Tibial nerve (tissue), 4 donors: ENCODE measurements around the gene MFRP. TPM values are rescaled to one million over a fixed set of nuclear protein-coding genes. Genes with fewer than 3 reads are reported as not detected.
A peak's percentile ranks its signal among the peaks of the same experiment; 100 is the strongest.

Experiments
- DNase-seq, 2 donors: peaks; one replicate each; pipeline ENCODE4 v3.0.0-alpha.2; 2019; ENCODE audit warnings: low spot score in 2 of 2
- H3K27ac ChIP-seq, 4 donors: fragments of 200-600 bp; sonication (generic) in 3 of 4; one replicate each; pipeline ENCODE4 v1.5.1; 2017 to 2019; ENCODE audit warnings: mild to moderate bottlenecking in 1 of 4
- H3K27me3 ChIP-seq, 2 donors: fragments of 200-600 bp; sonication (generic) in 1 of 2; one replicate each; pipeline versions ENCODE4 v1.5.1 to v1.6.0; 2017 to 2019
- H3K36me3 ChIP-seq, 3 donors: fragments of 200-600 bp; sonication (generic); one replicate each; pipeline ENCODE4 v1.5.1; 2018 to 2019
- H3K4me1 ChIP-seq, 4 donors: fragments of 200-600 bp; sonication (generic) in 3 of 4; one replicate each; pipeline ENCODE4 v1.5.1; 2017 to 2019
- H3K4me3 ChIP-seq, 4 donors: fragments of 200-600 bp; sonication (generic) in 3 of 4; one replicate each; pipeline ENCODE4 v1.5.1; 2017 to 2019; ENCODE audit warnings: mild to moderate bottlenecking in 1 of 4, moderate library complexity in 1 of 4
- H3K9me3 ChIP-seq, 4 donors: fragments of 200-600 bp; sonication (generic) in 3 of 4; one replicate each; pipeline ENCODE4 v1.5.1; 2017 to 2019
- CTCF ChIP-seq, 5 experiments: fragments of 200-600 bp in 3 of 5; fragments of 450-650 bp in 2 of 5; sonication (generic) in 3 of 5; IDR thresholded peaks; one replicate each; pipeline ENCODE4 v1.5.1; 2016 to 2019; ENCODE audit warnings: antibody characterized with exemption in 5 of 5, mild to moderate bottlenecking in 3 of 5, moderate library complexity in 2 of 5
- EP300 ChIP-seq, 2 donors: sonication (generic); formaldehyde crosslinking; IDR thresholded peaks; one replicate each; pipeline ENCODE4 v1.6.1; 2017; ENCODE audit warnings: antibody characterized with exemption in 2 of 2, mild to moderate bottlenecking in 1 of 2
- POLR2A ChIP-seq, 2 donors: fragments of 450-650 bp; IDR thresholded peaks; one replicate each; pipeline ENCODE4 v1.6.1; 2017; ENCODE audit warnings: antibody characterized with exemption in 2 of 2, mild to moderate bottlenecking in 2 of 2, moderate library complexity in 2 of 2
- WGBS, 2 donors: methylation state at CpG; one replicate each; pipeline ENCODE4 v1.1.5; 2018; 5-methylcytosine and 5-hydroxymethylcytosine counted together
- total RNA-seq, 4 donors: library from RNA; depleted of rRNA; stranded (reverse); fragments of >200 nt; gene quantifications; one replicate each; pipeline ENCODE4 v1.1.0, GENCODE V29; 2016

MFRP gene
- total RNA-seq, 4 donors from 2014 or later: 0.44 TPM; not detected in 3

- peak overlapping the region in 2 of 4 donors; percentile 61 to 96 for H3K27ac ChIP-seq
- no peaks in the 10 kb centered on the region for H3K36me3 ChIP-seq
- H3K4me3 ChIP-seq: no peak overlapping the region
- WGBS, 2 donors: 68 to 69% methylated on average over 10 of the region's 10 CpGs
- peak in 1 of 2 donors; percentile 3 for DNase-seq
- no peaks in the 10 kb centered on the region for H3K27me3 ChIP-seq
- TF ChIP-seq EP300 (IDR thresholded peaks at IDR 0.05) (no peak), CTCF (IDR thresholded peaks at IDR 0.05) (no peak), POLR2A (IDR thresholded peaks at IDR 0.05) (no peak)
- H3K4me1 ChIP-seq: peaks cover 0 to 60% (median 22%) of the 10 kb centered on the region in 4 donors
- H3K9me3 ChIP-seq: no peaks in the 10 kb centered on the region
These were observed 32.5 kb upstream of the MFRP start for GRCh38 chr11:119378851-119379465.

- H3K9me3 ChIP-seq: no peaks in the 10 kb centered on the region
- H3K27ac ChIP-seq: peak overlapping the region; percentile 4 to 97 (median 94)
- 61 to 76% methylated on average over 5 to 6 of the region's 6 CpGs for WGBS, 2 donors
These were observed 31.6 kb upstream of the MFRP start for GRCh38 chr11:119377961-119378667.

GRCh38 chr11:119377112-119377901 lies 30.8 kb upstream of the MFRP start:
- Histone ChIP-seq H3K27ac (peak overlapping the region; percentile 4 to 97 (median 94)), H3K9me3 (no peaks in the 10 kb centered on the region)
- no peak for DNase-seq

More at GRCh38 chr11:119377961-119378667, 31.6 kb upstream of the MFRP start:
- Histone ChIP-seq H3K36me3 (no peaks in the 10 kb centered on the region), H3K4me1 (peaks cover 0 to 68% (median 22%) of the 10 kb centered on the region in 4 donors), H3K27me3 (no peaks in the 10 kb centered on the region), H3K4me3 (no peak overlapping the region)
- peak in 1 of 2 donors; percentile 4 for DNase-seq
- TF ChIP-seq POLR2A (IDR thresholded peaks at IDR 0.05) (no peak), EP300 (IDR thresholded peaks at IDR 0.05) (no peak), CTCF (IDR thresholded peaks at IDR 0.05) (no peak)

GRCh38 chr11:119376197-119376847 lies 29.8 kb upstream of the MFRP start:
- no peaks in the 10 kb centered on the region for H3K27me3 ChIP-seq
- TF ChIP-seq POLR2A (IDR thresholded peaks at IDR 0.05) (peak in 1 of 2 donors; percentile 36), EP300 (IDR thresholded peaks at IDR 0.05) (peak; percentile 71 to 84), CTCF (IDR thresholded peaks at IDR 0.05) (no peak)
- peak overlapping the region in 3 of 4 donors; percentile 3 to 36 (median 16) for H3K4me3 ChIP-seq
- peak overlapping the region; percentile 82 to 97 (median 94) for H3K27ac ChIP-seq
- peaks cover 0 to 76% (median 33%) of the 10 kb centered on the region in 4 donors for H3K4me1 ChIP-seq
- no peaks in the 10 kb centered on the region for H3K9me3 ChIP-seq
- peak in 1 of 2 donors; percentile 4 for DNase-seq
- no peaks in the 10 kb centered on the region for H3K36me3 ChIP-seq
- WGBS, 2 donors: 51 to 52% methylated on average over 11 of the region's 11 CpGs

More at GRCh38 chr11:119377112-119377901, 30.8 kb upstream of the MFRP start:
- Histone ChIP-seq H3K36me3 (no peaks in the 10 kb centered on the region), H3K27me3 (no peaks in the 10 kb centered on the region), H3K4me1 (peaks cover 0 to 73% (median 27%) of the 10 kb centered on the region in 4 donors), H3K4me3 (no peak overlapping the region)
- 52 to 58% methylated on average over 11 to 12 of the region's 12 CpGs for WGBS, 2 donors
- TF ChIP-seq POLR2A (IDR thresholded peaks at IDR 0.05) (no peak), CTCF (IDR thresholded peaks at IDR 0.05) (no peak), EP300 (IDR thresholded peaks at IDR 0.05) (no peak)
